RWPE1 (cell line): ENCODE results near the gene COPB2.

ENCODE experiments used
- CTCF ChIA-PET: fragments of 350-600 bp; sonication (Branson Sonifier 250); formaldehyde crosslinking; extraction: SDS; loops from one replicate; lab custom pipeline; 2021; lab: Yijun Ruan, JAX
- POLR2A ChIA-PET: fragments of 400-600 bp; formaldehyde crosslinking; extraction: SDS; loops from one replicate; lab custom pipeline; 2020; ENCODE audit warnings: antibody characterized with exemption; ENCODE audit not compliant: low non-redundant PET; lab: Yijun Ruan, JAX
- DNase-seq: peaks from one replicate; pipeline ENCODE4 v3.0.0; 2012; ENCODE audit warnings: low spot score
- H3K27ac ChIP-seq: fragments of 450-650 bp; 2 replicates; pipeline ENCODE4 v1.5.1; 2017
- CTCF ChIP-seq: fragments of 450-650 bp; conservative IDR thresholded peaks from 2 replicates; pipeline ENCODE4 v1.5.1; 2017; ENCODE audit warnings: low read depth, mild to moderate bottlenecking

COPB2 gene

DNA sequence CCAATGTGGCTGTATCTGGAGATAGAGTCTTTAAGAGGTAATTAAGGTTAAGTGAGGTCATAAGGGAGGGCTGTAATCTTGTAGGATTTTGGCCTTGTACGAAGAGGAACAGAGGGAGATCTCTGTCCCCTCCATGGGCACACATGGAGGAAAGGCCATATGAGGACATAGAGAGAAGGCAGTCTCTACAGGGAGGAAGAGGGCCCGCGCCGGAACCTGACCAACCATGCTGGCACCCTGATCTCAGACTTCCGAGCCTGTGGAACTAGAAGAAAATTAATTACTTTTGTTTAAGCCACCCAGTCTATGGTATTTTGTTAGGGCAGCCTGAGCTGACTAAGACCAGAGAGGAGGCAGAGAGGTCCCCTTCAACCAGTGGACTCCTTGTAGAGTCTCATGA lies 63.3 kb downstream of the COPB2 start:
- no peak overlapping the region for H3K27ac ChIP-seq
- CTCF ChIA-PET = no interaction called here
- POLR2A ChIA-PET = no interaction called here
- TF ChIP-seq CTCF = no peak
- no peak for DNase-seq

- ChIA-PET CTCF (no interaction called here), POLR2A (no interaction called here)
- DNase-seq = no peak
- no peak overlapping the region for H3K27ac ChIP-seq
- TF ChIP-seq CTCF = no peak
Observed at GRCh38 chr3:139325551-139325950, 63.9 kb downstream of the COPB2 start.

- no peak for DNase-seq
- CTCF ChIA-PET = no interaction called here
- no peak for TF ChIP-seq CTCF
Observed at GRCh38 chr3:139324456-139324855, 65.0 kb downstream of the COPB2 start.

GRCh38 chr3:139323146-139323545 lies 66.3 kb downstream of the COPB2 start:
- no peak overlapping the region for H3K27ac ChIP-seq
- ChIA-PET POLR2A (no interaction called here), CTCF (no interaction called here)
- no peak for DNase-seq
- no peak for TF ChIP-seq CTCF

More at GRCh38 chr3:139324456-139324855, 65.0 kb downstream of the COPB2 start:
- no peak overlapping the region for H3K27ac ChIP-seq
- POLR2A ChIA-PET = no interaction called here

DNA sequence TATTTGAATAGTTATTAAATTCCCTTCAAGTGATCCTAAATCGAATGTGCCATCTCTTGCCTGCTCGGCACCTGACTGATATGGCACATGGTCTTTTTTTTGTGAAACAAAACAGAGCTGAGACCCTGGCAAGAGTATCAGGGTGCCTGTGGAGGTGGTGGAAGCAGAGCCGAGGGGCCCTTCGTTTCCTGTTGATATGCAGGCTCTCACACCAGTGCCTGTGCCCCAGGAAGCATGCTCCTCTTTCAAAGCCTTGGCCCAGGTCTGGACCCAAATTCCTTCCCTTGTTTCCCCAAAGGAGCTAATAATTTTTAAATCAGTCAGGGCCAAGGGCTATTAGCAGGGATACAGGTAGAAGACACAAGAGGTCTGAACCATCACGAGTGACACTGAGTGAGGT lies 67.1 kb downstream of the COPB2 start:
- ChIA-PET CTCF (interaction anchor here (0.6 kb wide), 1 partner anchor 386 kb away, joined by 3 read pairs; no protein-coding TSS in a partner anchor), POLR2A (no interaction called here)
- H3K27ac ChIP-seq = no peak overlapping the region
- DNase-seq = no peak
- TF ChIP-seq CTCF = no peak

GRCh38 chr3:139320551-139321309 lies 68.7 kb downstream of the COPB2 start:
- ChIA-PET CTCF (interaction anchor here (0.6 to 0.8 kb wide), 2 partner anchors 8 to 1474 kb away, joined by 3 to 4 read pairs; no protein-coding TSS in a partner anchor), POLR2A (no interaction called here)
- DNase-seq = no peak
- H3K27ac ChIP-seq = no peak overlapping the region
- TF ChIP-seq CTCF = no peak
